GM23338 (cell line): ENCODE data around the gene GRIN2A. TPM values are rescaled to one million over a fixed set of nuclear protein-coding genes. Genes with fewer than 3 reads are reported as not detected.

Experiments
- ATAC-seq: fragments of 200-7000 bp; cut with Tn5 transposase; 3 replicates; pipeline ENCODE4 v1.9.1; 2020
- DNase-seq: peaks from one replicate; pipeline ENCODE4 v3.0.0-alpha.2; 2015; ENCODE audit warnings: low spot score
- H2AFZ ChIP-seq: fragments of 200-600 bp; sonication (generic); 2 replicates; pipeline ENCODE4 v1.8.0; 2016; ENCODE audit warnings: antibody characterized with exemption, mild to moderate bottlenecking, moderate library complexity
- H3F3A ChIP-seq: fragments of 200-600 bp; sonication (generic); replicated peaks from 2 replicates; pipeline ENCODE4 v1.8.0; 2017; ENCODE audit warnings: antibody characterized with exemption, mixed run types, low read depth
- H3K27ac ChIP-seq: fragments of 200-600 bp; sonication (generic); 2 replicates; pipeline ENCODE4 v1.6.1; 2016; ENCODE audit warnings: low read depth
- H3K27me3 ChIP-seq: fragments of 200-600 bp; sonication (generic); 2 replicates; pipeline ENCODE4 v1.8.0; 2016; ENCODE audit warnings: mild to moderate bottlenecking, mixed run types, moderate library complexity; ENCODE audit not compliant: insufficient read depth
- H3K36me3 ChIP-seq: fragments of 200-600 bp; sonication (generic); 2 replicates; pipeline ENCODE4 v1.8.0; 2016; ENCODE audit warnings: mild to moderate bottlenecking; ENCODE audit not compliant: insufficient read depth
- H3K4me1 ChIP-seq: fragments of 200-600 bp; sonication (generic); 2 replicates; pipeline ENCODE4 v1.8.0; 2016; ENCODE audit warnings: mild to moderate bottlenecking, moderate library complexity; ENCODE audit not compliant: insufficient read depth
- H3K4me2 ChIP-seq: fragments of 200-600 bp; sonication (generic); 2 replicates; pipeline ENCODE4 v1.7.1; 2017; ENCODE audit warnings: mixed run types
- H3K4me3 ChIP-seq: fragments of 200-600 bp; sonication (generic); 2 replicates; pipeline ENCODE4 v1.6.1; 2016; ENCODE audit warnings: mixed run types
- H3K79me2 ChIP-seq: fragments of 200-600 bp; sonication (generic); replicated peaks from 2 replicates; pipeline ENCODE4 v1.8.0; 2017; ENCODE audit warnings: mild to moderate bottlenecking; ENCODE audit not compliant: insufficient read depth
- H3K9me2 ChIP-seq: fragments of 200-600 bp; sonication (generic); 2 replicates; pipeline ENCODE4 v1.8.0; 2017; ENCODE audit not compliant: insufficient read depth
- H4K20me1 ChIP-seq: fragments of 200-600 bp; sonication (generic); replicated peaks from 2 replicates; pipeline ENCODE4 v1.8.0; 2017; ENCODE audit warnings: mild to moderate bottlenecking; ENCODE audit not compliant: insufficient read depth
- H3K27ac Mint-ChIP-seq: 2 replicates; pipeline ENCODE4 v1.8.0; 2020; ENCODE audit warnings: inconsistent platforms, mild to moderate bottlenecking, moderate library complexity, mixed read lengths
- H3K27me3 Mint-ChIP-seq: 3 replicates; pipeline ENCODE4 v1.8.0; 2022; ENCODE audit warnings: low read depth, mild to moderate bottlenecking, moderate library complexity, mixed read lengths, inconsistent platforms; ENCODE audit not compliant: insufficient read depth, poor library complexity
- H3K36me3 Mint-ChIP-seq: 3 replicates; pipeline ENCODE4 v1.8.0; 2021; ENCODE audit warnings: low read depth, mild to moderate bottlenecking, inconsistent platforms, moderate library complexity, mixed read lengths
- H3K4me1 Mint-ChIP-seq: 3 replicates; pipeline ENCODE4 v1.8.0; 2020; ENCODE audit warnings: mild to moderate bottlenecking, inconsistent platforms, mixed read lengths
- H3K4me3 Mint-ChIP-seq: 3 replicates; pipeline ENCODE4 v1.8.0; 2021; ENCODE audit warnings: moderate library complexity, mild to moderate bottlenecking, inconsistent platforms, mixed read lengths
- H3K9me3 Mint-ChIP-seq: 3 replicates; pipeline ENCODE4 v1.8.0; 2020; ENCODE audit warnings: moderate library complexity, mild to moderate bottlenecking, inconsistent platforms, mixed read lengths
- EZH2phosphoT487 ChIP-seq: fragments of 200-600 bp; sonication (generic); IDR thresholded peaks from one replicate; pipeline ENCODE4 v1.8.1; 2018; ENCODE audit warnings: antibody characterized with exemption; ENCODE audit not compliant: unreplicated experiment
- JUNB ChIP-seq: IDR thresholded peaks from one replicate; pipeline ENCODE4 v1.6.1; 2016; ENCODE audit warnings: antibody characterized with exemption; ENCODE audit not compliant: unreplicated experiment
- NANOG ChIP-seq: IDR thresholded peaks from 2 replicates; pipeline ENCODE4 v1.6.1; 2016; ENCODE audit warnings: antibody characterized with exemption, borderline replicate concordance
- POLR2AphosphoS5 ChIP-seq: IDR thresholded peaks from 2 replicates; pipeline ENCODE4 v1.6.1; 2016; ENCODE audit warnings: antibody characterized with exemption, low read depth
- STAT1 ChIP-seq: IDR thresholded peaks from one replicate; pipeline ENCODE4 v1.6.1; 2016; ENCODE audit warnings: antibody characterized with exemption; ENCODE audit not compliant: unreplicated experiment
- ZNF114 ChIP-seq: fragments of 250-450 bp; sonication (Bioruptor Pico); IDR thresholded peaks from 2 replicates; pipeline ENCODE4 v1.5.0; 2020; ENCODE audit warnings: mild to moderate bottlenecking, moderate library complexity
- ZNF331 ChIP-seq: fragments of 250-450 bp; sonication (Bioruptor Pico); IDR thresholded peaks from 2 replicates; pipeline ENCODE4 v1.5.0; 2020; ENCODE audit warnings: low read depth, mild to moderate bottlenecking, moderate library complexity
- ZNF462 ChIP-seq: fragments of 250-450 bp; sonication (Bioruptor Pico); IDR thresholded peaks from 2 replicates; pipeline ENCODE4 v1.5.0; 2020; ENCODE audit warnings: mild to moderate bottlenecking, moderate library complexity
- polyA plus RNA-seq: library from polyadenylated mRNA; unstranded; fragments of >200 nt; fragmentation: Nextera tagmentation; extraction: Ambion mirVana; gene quantifications from 2 replicates; pipeline ENCODE4 v1.2.1, GENCODE V29; 2016
- total RNA-seq: library from RNA; depleted of rRNA; stranded (reverse); fragments of >200 nt; shearing (Covaris generic); gene quantifications from 2 replicates; pipeline ENCODE4 v1.2.3, GENCODE V29; 2014
- TF ChIP-seq, protein P1 (sequence below): IDR thresholded peaks from 2 replicates; pipeline ENCODE4 v1.6.1; 2016; ENCODE audit warnings: antibody characterized with exemption

Gene GRIN2A
- total and polyA plus RNA-seq, 2 experiments from 2014 or later, result 0.89 to 5.1 TPM

- no peak for TF ChIP-seq ZNF462 (CRISPR knock-in tag)
- no peak for TF ChIP-seq POLR2AphosphoS5
Measured at GRCh38 chr16:9911989-9912388, 270.2 kb downstream of the GRIN2A start (continued).

- H3K27me3 ChIP-seq, result no peaks in the 10 kb centered on the region
- no peaks in the 10 kb centered on the region for H3K4me1 Mint-ChIP-seq
- H3K36me3 ChIP-seq, result no peaks in the 10 kb centered on the region
- H3K9me2 ChIP-seq, result peaks cover 1% of the 10 kb centered on the region; the same call in 1 of the 2 replicates
- H4K20me1 ChIP-seq, result no peaks in the 10 kb centered on the region
- H3K4me3 ChIP-seq, result no peak overlapping the region
- H3K9me3 Mint-ChIP-seq, result no peaks in the 10 kb centered on the region
- no peak for DNase-seq
- peaks cover 3% of the 10 kb centered on the region for H3K27me3 Mint-ChIP-seq
- no peaks in the 10 kb centered on the region for H3K4me1 ChIP-seq
- no peak overlapping the region for H2AFZ ChIP-seq
- H3K79me2 ChIP-seq, result no peaks in the 10 kb centered on the region
- H3K36me3 Mint-ChIP-seq, result no peaks in the 10 kb centered on the region
- H3F3A ChIP-seq, result no peaks in the 10 kb centered on the region
- no peak for ATAC-seq
- H3K4me2 ChIP-seq, result no peak overlapping the region
- no peak overlapping the region for H3K27ac ChIP-seq
- no peak overlapping the region for H3K27ac Mint-ChIP-seq
- H3K4me3 Mint-ChIP-seq, result no peak overlapping the region
- no peak for TF ChIP-seq ZNF462 (CRISPR knock-in tag)
- no peak for TF ChIP-seq EZH2phosphoT487
- no peak for TF ChIP-seq ZNF114
- TF ChIP-seq ZNF331 (CRISPR knock-in tag), result no peak
- TF ChIP-seq STAT1, result no peak
- no peak for TF ChIP-seq NANOG
- no peak for TF ChIP-seq JUNB
- TF ChIP-seq POLR2AphosphoS5, result no peak
- TF ChIP-seq, protein P1, sequence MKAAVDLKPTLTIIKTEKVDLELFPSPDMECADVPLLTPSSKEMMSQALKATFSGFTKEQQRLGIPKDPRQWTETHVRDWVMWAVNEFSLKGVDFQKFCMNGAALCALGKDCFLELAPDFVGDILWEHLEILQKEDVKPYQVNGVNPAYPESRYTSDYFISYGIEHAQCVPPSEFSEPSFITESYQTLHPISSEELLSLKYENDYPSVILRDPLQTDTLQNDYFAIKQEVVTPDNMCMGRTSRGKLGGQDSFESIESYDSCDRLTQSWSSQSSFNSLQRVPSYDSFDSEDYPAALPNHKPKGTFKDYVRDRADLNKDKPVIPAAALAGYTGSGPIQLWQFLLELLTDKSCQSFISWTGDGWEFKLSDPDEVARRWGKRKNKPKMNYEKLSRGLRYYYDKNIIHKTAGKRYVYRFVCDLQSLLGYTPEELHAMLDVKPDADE, result no peak
Measured at GRCh38 chr16:9911231-9911630, 271.0 kb downstream of the GRIN2A start.
